ENCODE data around the gene SLC35A3.

Gene SLC35A3

DNA sequence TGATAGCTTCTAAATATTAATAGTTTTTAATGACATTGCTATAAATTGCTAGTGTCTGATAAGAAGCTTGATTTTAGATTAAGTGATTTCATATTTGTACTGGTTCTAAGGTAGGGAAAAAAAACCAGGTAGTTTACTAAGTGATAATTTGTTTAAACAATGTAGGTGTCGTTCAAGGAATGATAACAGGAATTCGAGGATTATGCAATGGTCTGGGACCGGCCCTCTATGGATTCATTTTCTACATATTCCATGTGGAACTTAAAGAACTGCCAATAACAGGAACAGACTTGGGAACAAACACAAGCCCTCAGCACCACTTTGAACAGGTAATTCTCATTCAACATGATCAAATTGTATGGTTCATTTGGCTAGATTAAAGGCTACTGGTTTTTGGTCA lies 110.5 kb downstream of the SLC35A3 start:
- DNase-seq, result no peak

Data from 8988T (cell line).